UCSD-AML1 (cell line): ENCODE measurements around the gene PURA.

Experiments used
- DNase-seq: peaks from one replicate; lab custom pipeline; 2025; ENCODE audit not compliant: unreplicated experiment; lab: John Stamatoyannopoulos, UW

Gene PURA

GRCh38 chr5:140157032-140157781, 43.3 kb downstream of the PURA start:
- peak; percentile 81 for DNase-seq

GRCh38 chr5:140159014-140159927, 45.4 kb downstream of the PURA start:
- DNase-seq = no peak

DNA sequence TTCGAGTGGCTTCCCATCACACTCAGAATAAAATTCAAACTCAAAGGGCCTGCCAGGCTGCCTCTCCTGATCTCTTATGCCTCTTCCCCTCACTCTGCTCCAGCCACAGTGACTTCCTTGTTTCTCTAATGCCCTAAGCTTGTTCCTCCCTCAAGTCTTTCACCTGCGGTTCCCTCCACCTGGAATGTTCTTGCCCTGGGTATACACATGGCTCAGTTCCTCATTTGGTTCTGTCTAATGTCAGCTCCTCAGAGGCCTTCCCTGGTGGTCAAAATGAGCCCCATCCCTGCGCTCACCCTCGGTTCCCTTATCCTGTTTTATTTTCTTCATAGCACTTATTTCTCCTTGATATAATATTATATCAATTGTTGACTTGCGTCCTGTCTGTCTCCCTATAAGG, 48.4 kb downstream of the PURA start:
- no peak for DNase-seq

DNA sequence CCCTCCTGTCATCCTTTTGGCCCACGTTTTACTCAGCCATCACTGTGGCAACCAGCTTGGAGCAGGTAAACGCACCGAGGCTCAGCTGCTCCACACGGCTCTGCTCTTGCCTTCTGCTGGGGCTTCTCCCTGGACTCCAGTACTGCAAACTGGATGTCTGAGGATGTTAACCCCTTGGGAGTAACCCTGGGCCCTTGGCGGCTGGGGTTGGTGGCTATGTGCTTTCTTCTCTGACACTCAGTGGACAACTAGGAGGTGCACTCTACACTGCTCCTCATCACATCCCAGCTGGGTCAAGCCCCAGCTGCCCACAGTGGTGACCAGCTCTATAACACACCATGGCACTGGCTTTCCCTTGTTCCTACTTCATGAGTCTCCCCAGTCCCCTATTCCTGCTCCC, 48.9 kb downstream of the PURA start:
- DNase-seq = no peak

GRCh38 chr5:140165101-140165922, 51.4 kb downstream of the PURA start:
- no peak for DNase-seq

- DNase-seq = no peak
These were observed 52.0 kb downstream of the PURA start for GRCh38 chr5:140165923-140166270.

DNA sequence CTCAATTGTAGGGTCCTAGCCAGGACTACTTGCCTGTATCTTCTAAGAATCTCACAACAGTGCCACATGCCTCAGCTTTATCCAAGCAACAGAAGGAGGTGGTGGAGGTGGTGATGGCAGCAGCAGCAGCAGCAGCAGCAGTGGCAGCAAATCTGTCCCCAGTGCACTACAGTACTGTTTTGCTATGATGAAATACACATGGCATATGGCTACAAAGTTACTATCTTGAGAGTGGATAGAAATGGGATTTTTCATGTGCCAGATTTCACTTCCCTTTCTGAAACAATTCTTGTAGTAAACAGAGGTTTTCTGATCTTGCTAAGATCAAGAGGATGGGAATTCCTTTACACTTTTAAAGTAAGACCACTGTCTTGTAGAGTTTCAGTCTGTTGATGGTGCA, 53.0 kb downstream of the PURA start:
- DNase-seq = no peak

- DNase-seq = no peak
These were observed 54.5 kb downstream of the PURA start for GRCh38 chr5:140168371-140168770.

DNA sequence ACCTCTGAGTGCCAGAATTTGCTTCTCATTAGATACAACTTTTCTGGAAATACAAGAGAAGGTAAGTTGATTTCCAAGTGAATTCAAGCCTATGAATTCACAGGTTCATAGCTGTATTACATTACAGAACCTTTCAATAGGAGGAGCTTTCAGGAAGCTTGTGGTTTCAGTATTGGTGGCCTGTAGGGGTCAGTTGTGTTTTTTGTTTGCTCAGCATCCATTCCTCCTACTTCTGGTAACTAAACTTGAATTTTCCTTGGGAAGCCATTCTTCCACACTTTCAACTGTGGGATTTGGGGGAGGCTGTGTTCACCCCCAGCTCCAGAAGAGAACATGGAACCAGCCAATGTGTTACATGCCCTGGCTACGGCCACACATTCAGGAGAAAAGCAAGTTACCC, 55.5 kb downstream of the PURA start:
- no peak for DNase-seq

DNA sequence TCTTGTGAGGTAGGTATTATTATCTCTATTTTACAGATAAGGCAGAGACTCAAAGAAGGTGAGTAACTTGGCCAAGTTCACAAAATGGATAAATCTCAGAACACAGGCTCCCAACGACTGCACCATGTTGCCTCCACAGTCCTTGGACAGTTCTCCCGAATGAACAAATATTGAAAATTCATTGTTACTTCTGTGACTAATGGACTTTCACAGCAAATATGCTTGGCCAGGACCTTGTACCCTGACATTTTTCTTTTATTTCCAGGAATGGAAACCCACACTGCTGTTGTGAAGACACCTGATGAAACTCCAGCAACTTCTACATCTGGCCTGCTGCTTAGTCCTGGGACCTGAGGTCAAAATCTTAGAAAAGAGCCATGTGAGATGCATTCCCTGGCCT, 58.6 kb downstream of the PURA start:
- no peak for DNase-seq

- DNase-seq = no peak
These were observed 60.1 kb downstream of the PURA start for GRCh38 chr5:140174014-140174413.

- peak; percentile 88 for DNase-seq
These were observed 60.8 kb downstream of the PURA start, which contains the start of gene CYSTM1 for GRCh38 chr5:140174465-140175366. TSS of gene CYSTM1 (plus strand) at chr5:140175188. CDS start at chr5:140194466, 19,278 bp downstream.
